A673 (cell line): ENCODE results near the gene B9D1. TPM values are rescaled to one million over a fixed set of nuclear protein-coding genes. Genes with fewer than 3 reads are reported as not detected.

Source experiments
- BruUV-seq: library from RNA; stranded (reverse); fragments of 400-500 nt; replicated peaks from 2 replicates; lab custom pipeline; 2021; lab: Mats Ljungman, UMichigan
- CTCF ChIA-PET: fragments of 300-600 bp; sonication (Branson Sonifier 250); formaldehyde crosslinking; loops from one replicate; lab custom pipeline; 2022; ENCODE audit warnings: antibody characterized with exemption; lab: Charles Lee
- POLR2A ChIA-PET: fragments of 300-600 bp; sonication (Branson Sonifier 250); formaldehyde crosslinking; loops from one replicate; lab custom pipeline; 2022; ENCODE audit warnings: antibody characterized with exemption; ENCODE audit not compliant: low non-redundant PET; lab: Charles Lee
- DNase-seq: peaks from one replicate; pipeline ENCODE4 v3.0.0-alpha.2; 2015; ENCODE audit warnings: low spot score
- H3K27ac ChIP-seq: fragments of 200-600 bp; sonication (generic); 2 replicates; pipeline ENCODE4 v1.5.1; 2016; ENCODE audit warnings: mixed run types, low read depth, mild to moderate bottlenecking, mixed read lengths, antibody characterized with exemption, low read length; ENCODE audit not compliant: poor library complexity, severe bottlenecking
- H3K27me3 ChIP-seq: fragments of 200-600 bp; sonication (generic); replicated peaks from 2 replicates; pipeline ENCODE4 v1.6.1; 2017; ENCODE audit warnings: mixed run types, low read depth, mild to moderate bottlenecking, mixed read lengths, antibody characterized with exemption, low read length; ENCODE audit not compliant: insufficient read depth, poor library complexity
- H3K36me3 ChIP-seq: fragments of 200-600 bp; sonication (generic); 2 replicates; pipeline ENCODE4 v1.6.1; 2016; ENCODE audit warnings: mixed run types, mild to moderate bottlenecking, mixed read lengths, antibody characterized with exemption, low read length; ENCODE audit not compliant: insufficient read depth, poor library complexity, severe bottlenecking
- H3K4me1 ChIP-seq: fragments of 200-600 bp; sonication (generic); 2 replicates; pipeline ENCODE4 v1.6.1; 2017; ENCODE audit warnings: mixed run types, mild to moderate bottlenecking, mixed read lengths, antibody characterized with exemption, low read length; ENCODE audit not compliant: insufficient read depth, poor library complexity, severe bottlenecking
- H3K4me3 ChIP-seq: fragments of 200-600 bp; sonication (generic); 2 replicates; pipeline ENCODE4 v1.5.1; 2016; ENCODE audit warnings: low read depth, mixed run types, mild to moderate bottlenecking, mixed read lengths, low read length; ENCODE audit not compliant: poor library complexity, severe bottlenecking
- H3K9me3 ChIP-seq: fragments of 200-600 bp; sonication (generic); 2 replicates; pipeline ENCODE4 v1.6.1; 2016; ENCODE audit warnings: mixed run types, low read depth, mild to moderate bottlenecking, mixed read lengths, antibody characterized with exemption, low read length; ENCODE audit not compliant: poor library complexity, severe bottlenecking
- EZH2 ChIP-seq: fragments of 200-600 bp; sonication (generic); IDR thresholded peaks from 2 replicates; pipeline ENCODE4 v1.6.1; 2017; ENCODE audit warnings: borderline replicate concordance, low read depth, mild to moderate bottlenecking, mixed read lengths, antibody characterized with exemption, low read length; ENCODE audit not compliant: poor library complexity, severe bottlenecking
- intact Hi-C: fragments of 100-400 bp; cut with micrococcal nuclease; formaldehyde crosslinking; loops from one replicate; pipeline ENCODE4 v1.10.0; 2022; ENCODE audit not compliant: unreplicated experiment
- total RNA-seq: library from RNA; stranded (reverse); gene quantifications from 2 replicates; pipeline ENCODE4 v1.2.3, GENCODE V29; 2021
- TF ChIP-seq, protein P1 (sequence below): fragments of 300-800, 200-600 bp; sonication (generic); conservative IDR thresholded peaks from 2 replicates; pipeline ENCODE4 v1.5.1; 2017; ENCODE audit warnings: low read depth, mild to moderate bottlenecking, antibody characterized with exemption, low read length, moderate library complexity, mixed read lengths

Gene B9D1
- total RNA-seq, 1 experiment from 2014 or later = 37.0 TPM

DNA sequence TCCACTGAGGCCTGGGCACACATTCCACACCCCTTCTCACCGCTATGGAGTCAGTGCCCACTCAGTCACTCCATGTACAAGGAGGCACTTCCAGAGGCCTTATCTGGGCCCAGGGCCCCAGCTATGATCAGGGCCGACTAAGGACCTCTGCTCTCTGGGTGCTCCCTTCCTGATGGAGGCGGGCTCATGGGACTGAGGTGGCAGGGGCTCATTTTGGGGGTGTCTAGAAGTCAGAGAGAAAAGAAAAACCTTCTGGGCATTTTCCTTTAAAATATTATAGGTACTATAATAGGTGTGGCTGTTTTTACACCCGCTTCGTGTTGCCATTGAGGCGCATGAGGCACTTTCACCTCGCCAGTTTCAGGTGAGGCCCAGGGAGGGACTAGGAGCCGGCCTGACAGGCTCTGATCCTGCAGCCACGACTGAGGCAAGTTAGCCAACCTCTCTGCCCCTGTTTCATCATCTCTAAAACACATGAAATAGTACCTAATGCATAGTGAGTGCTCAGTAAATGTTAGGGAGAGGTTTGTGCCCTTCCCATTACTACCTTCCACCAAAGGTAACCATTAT lies 14.4 kb downstream of the B9D1 start:
- intact Hi-C loops = no loop called here
- H3K27me3 ChIP-seq = no peaks in the 10 kb centered on the region
- BruUV-seq = no TSS peak
- no peak overlapping the region for H3K4me3 ChIP-seq
- no peak overlapping the region for H3K27ac ChIP-seq
- no peaks in the 10 kb centered on the region for H3K9me3 ChIP-seq
- DNase-seq = no peak
- H3K4me1 ChIP-seq = peaks cover 14% of the 10 kb centered on the region
- POLR2A ChIA-PET = no interaction called here
- CTCF ChIA-PET = interaction anchor here (0.5 kb wide), 1 partner anchor 413 kb away, joined by 5 read pairs; no protein-coding TSS in a partner anchor
- TF ChIP-seq, protein P1, sequence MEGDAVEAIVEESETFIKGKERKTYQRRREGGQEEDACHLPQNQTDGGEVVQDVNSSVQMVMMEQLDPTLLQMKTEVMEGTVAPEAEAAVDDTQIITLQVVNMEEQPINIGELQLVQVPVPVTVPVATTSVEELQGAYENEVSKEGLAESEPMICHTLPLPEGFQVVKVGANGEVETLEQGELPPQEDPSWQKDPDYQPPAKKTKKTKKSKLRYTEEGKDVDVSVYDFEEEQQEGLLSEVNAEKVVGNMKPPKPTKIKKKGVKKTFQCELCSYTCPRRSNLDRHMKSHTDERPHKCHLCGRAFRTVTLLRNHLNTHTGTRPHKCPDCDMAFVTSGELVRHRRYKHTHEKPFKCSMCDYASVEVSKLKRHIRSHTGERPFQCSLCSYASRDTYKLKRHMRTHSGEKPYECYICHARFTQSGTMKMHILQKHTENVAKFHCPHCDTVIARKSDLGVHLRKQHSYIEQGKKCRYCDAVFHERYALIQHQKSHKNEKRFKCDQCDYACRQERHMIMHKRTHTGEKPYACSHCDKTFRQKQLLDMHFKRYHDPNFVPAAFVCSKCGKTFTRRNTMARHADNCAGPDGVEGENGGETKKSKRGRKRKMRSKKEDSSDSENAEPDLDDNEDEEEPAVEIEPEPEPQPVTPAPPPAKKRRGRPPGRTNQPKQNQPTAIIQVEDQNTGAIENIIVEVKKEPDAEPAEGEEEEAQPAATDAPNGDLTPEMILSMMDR = no peak
- TF ChIP-seq EZH2 = no peak
- H3K36me3 ChIP-seq = peaks cover 3% of the 10 kb centered on the region

DNA sequence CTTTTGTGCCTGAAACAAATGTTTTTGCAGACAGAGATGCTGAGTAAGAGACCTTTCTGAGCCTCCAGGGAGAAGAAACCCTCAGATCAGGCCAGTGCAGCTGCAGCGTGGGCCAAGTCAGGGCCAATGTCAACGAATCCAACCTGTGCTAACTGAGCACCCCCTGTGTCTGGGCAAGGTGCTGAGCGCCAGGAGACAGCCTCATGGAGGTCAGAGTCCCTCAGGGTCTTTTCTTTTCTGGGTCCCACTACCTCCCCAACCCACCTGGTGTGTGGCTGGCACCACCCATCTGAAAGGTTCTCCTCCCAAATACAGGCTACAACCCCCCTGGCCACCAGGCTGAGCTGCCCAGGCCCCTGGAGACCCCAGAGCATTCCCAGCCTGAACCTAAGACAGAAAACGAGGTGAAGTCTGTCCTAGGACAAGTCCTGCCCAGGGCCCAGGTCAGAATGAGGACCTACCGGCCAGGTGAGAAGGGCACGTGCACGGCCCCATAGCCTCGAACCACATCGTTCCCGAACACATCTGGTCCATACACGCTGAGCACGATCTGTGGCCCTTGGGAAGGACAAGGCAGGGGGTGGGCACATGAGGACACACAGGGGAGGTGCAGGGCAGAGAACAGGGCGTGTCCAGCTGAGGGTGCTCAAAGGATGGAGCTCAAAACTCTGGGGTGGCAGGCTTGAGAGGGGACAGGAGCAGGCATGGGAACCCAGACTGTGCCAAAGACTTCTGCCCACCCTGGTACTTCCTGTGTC lies 15.0 kb downstream of the B9D1 start:
- CTCF ChIA-PET = interaction anchor here (0.5 kb wide), 1 partner anchor 414 kb away, joined by 5 read pairs; no protein-coding TSS in a partner anchor
- no peak overlapping the region for H3K4me3 ChIP-seq
- BruUV-seq = no TSS peak
- peaks cover 14% of the 10 kb centered on the region for H3K4me1 ChIP-seq
- peaks cover 3% of the 10 kb centered on the region for H3K36me3 ChIP-seq
- H3K27me3 ChIP-seq = no peaks in the 10 kb centered on the region
- no peaks in the 10 kb centered on the region for H3K9me3 ChIP-seq
- intact Hi-C loops = no loop called here
- TF ChIP-seq, protein P1 = no peak
- no peak for TF ChIP-seq EZH2
- POLR2A ChIA-PET = interaction anchor here (0.5 kb wide), 1 partner anchor 27 kb away, joined by 3 read pairs; no protein-coding TSS in a partner anchor
- H3K27ac ChIP-seq = peak overlapping the region; percentile 52
- no peak for DNase-seq

DNA sequence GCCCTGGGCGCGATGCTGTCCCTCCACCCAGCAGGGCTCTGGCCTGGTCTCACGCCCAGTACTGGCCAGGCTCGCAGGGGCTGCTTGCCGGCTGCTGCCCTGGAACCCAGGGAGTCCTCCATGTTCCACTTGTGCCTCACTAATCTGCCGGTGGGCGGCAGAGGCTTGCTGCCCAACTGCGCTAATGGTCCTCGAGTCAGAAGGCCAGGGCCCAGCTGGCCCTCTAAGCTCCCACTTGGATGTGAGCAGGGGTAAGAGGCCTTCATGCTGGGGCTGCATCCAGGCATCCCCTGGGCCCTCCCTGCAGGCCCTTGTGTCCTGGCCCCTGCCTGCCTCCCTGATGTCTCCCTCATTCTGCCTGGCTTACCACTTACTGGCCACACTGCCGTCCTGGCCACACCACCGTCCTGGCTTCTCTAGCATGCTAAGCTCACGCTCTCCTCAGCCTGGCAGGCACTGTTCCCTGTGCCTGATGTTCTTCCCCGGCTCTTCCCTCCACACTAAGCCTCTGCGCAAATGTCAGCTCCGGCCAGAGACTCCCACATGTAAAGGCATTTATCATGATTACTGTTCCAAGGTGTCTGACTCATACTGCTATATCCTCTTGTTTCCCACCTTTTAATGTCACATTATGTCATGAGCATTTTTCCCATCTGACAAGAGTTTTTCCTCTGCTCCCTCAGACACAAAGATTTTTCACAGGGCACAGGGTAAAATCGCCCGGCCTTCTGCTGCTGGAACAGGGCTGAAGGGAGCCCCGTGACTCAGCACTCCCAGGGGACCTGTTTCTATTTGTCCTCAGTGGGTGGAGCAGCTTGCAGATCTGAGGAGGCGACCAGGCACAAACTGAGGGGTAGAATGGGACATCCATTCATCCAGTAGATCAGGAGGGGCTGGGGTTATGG lies 15.9 kb downstream of the B9D1 start:
- no TSS peak for BruUV-seq
- intact Hi-C loops = no loop called here
- TF ChIP-seq, protein P1 = no peak
- no peak for TF ChIP-seq EZH2
- DNase-seq = peak; percentile 88
- POLR2A ChIA-PET = interaction anchor here (0.5 kb wide), 1 partner anchor 28 kb away, joined by 3 read pairs; no protein-coding TSS in a partner anchor
- Histone ChIP-seq H3K27me3 (no peaks in the 10 kb centered on the region), H3K9me3 (no peaks in the 10 kb centered on the region), H3K36me3 (peaks cover 3% of the 10 kb centered on the region), H3K4me1 (peaks cover 14% of the 10 kb centered on the region), H3K4me3 (no peak overlapping the region), H3K27ac (peak overlapping the region; percentile 44)
- CTCF ChIA-PET = no interaction called here
